GM19438 (cell line): ENCODE results near the gene TMEM239.
"Not testable (repeated sequence)": the region's sequence is repeated elsewhere in the genome, so short reads cannot be mapped to it uniquely, and the experiment has no call there.

Experiments
- ATAC-seq: cut with Tn5 transposase; IDR thresholded peaks from one replicate; pipeline ENCODE4 v1.9.1; 2021; ENCODE audit warnings: low read depth; ENCODE audit not compliant: unreplicated experiment

TMEM239 gene

GRCh38 chr20:2799271-2799670 lies 16.9 kb upstream of the TMEM239 start:
- no peak for ATAC-seq

- peak; percentile 5 for ATAC-seq
Measured at GRCh38 chr20:2799688-2800520, 16.3 kb upstream of the TMEM239 start.

- peak; percentile 72 for ATAC-seq
Measured at GRCh38 chr20:2800521-2801285, 15.5 kb upstream of the TMEM239 start, which contains the start of gene CPXM1. TSS of gene CPXM1 (minus strand) at chr20:2800627. CDS start at chr20:2800572, 55 bp downstream.

GRCh38 chr20:2801286-2801728 lies 14.9 kb upstream of the TMEM239 start:
- ATAC-seq, result peak; percentile 6

- ATAC-seq, result no peak
Measured at GRCh38 chr20:2804041-2804828, 11.9 kb upstream of the TMEM239 start.

GRCh38 chr20:2804852-2805688 lies 11.1 kb upstream of the TMEM239 start:
- no peak for ATAC-seq

GRCh38 chr20:2805689-2806350 lies 10.3 kb upstream of the TMEM239 start:
- ATAC-seq, result no peak

GRCh38 chr20:2806351-2806701 lies 9.8 kb upstream of the TMEM239 start:
- no peak for ATAC-seq

GRCh38 chr20:2807019-2807418 lies 9.1 kb upstream of the TMEM239 start:
- ATAC-seq, result no peak

GRCh38 chr20:2807929-2808328 lies 8.2 kb upstream of the TMEM239 start:
- not testable (repeated sequence) for ATAC-seq

GRCh38 chr20:2809690-2810089 lies 6.5 kb upstream of the TMEM239 start:
- no peak for ATAC-seq

- no peak for ATAC-seq
Measured at GRCh38 chr20:2812189-2812588, 4.0 kb upstream of the TMEM239 start.

GRCh38 chr20:2814076-2814475 lies 2.1 kb upstream of the TMEM239 start:
- ATAC-seq, result no peak

GRCh38 chr20:2814587-2815051 lies 1.5 kb upstream of the TMEM239 start, which contains the start of gene C20orf141:
TSS of gene C20orf141 (plus strand) at chr20:2814987. CDS start at chr20:2815185, 198 bp downstream.
- ATAC-seq, result no peak

- no peak for ATAC-seq
Measured at GRCh38 chr20:2815242-2815900, 793 bp upstream of the TMEM239 start.

GRCh38 chr20:2816583-2817340 lies 598 bp downstream of the TMEM239 start:
- ATAC-seq, result no peak

- ATAC-seq, result no peak
Measured at GRCh38 chr20:2817341-2817726, 1.2 kb downstream of the TMEM239 start.
